Stimulated activated CD4-positive, alpha-beta T cell treated with anti-CD3 and anti-CD28 coated beads, TNF-alpha, amount 100 ng/mL, for 24 hours (primary cell): ENCODE results near the gene PRKCD.
A peak's percentile ranks its signal among the peaks of the same experiment; 100 is the strongest.

Experiments used
- DNase-seq, 3 experiments: peaks; one replicate each; pipeline ENCODE4 v3.0.0-alpha.2; 2020; ENCODE audit warnings: low read depth in 3 of 3

PRKCD gene

DNA sequence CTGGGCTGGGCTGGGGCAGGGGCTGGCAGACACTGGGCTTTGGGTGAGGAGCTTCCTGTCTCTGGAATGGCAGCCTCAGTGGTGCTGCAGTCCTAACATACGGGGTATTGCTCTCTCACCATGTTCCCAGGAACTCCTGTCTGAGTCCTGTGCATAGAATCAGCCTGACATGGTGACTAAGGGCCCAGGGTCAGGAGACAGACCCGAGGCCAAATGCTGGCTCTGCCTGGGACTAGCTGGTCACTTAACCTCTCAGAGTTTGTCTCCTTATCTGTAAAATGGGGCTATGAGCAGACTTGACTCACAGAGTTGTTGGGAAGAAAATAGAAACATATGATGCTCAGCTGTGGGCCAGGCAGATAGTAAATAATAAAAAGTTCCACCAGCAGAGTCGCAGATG, 28.3 kb downstream of the PRKCD start:
- DNase-seq, result no peak

DNA sequence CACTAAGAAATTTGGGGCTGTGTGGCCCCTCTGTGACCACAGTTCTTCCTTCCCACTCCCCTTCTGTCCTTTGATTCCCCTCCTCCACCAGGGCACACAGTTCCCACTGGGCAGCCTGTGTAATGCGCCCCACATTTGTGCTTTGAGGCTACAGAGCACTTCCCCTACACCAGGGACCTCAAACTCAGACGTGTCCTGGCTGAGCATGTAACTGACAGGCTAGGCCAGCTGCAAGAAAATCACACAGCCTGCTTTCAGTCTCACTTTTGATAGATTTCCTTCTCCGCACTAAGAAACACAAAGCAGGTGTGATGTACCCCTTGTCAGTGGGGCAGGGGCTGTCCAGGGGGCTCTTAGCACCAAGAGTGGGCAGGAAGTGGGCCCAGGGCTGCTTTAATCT, 29.6 kb downstream of the PRKCD start:
- no peak for DNase-seq

DNA sequence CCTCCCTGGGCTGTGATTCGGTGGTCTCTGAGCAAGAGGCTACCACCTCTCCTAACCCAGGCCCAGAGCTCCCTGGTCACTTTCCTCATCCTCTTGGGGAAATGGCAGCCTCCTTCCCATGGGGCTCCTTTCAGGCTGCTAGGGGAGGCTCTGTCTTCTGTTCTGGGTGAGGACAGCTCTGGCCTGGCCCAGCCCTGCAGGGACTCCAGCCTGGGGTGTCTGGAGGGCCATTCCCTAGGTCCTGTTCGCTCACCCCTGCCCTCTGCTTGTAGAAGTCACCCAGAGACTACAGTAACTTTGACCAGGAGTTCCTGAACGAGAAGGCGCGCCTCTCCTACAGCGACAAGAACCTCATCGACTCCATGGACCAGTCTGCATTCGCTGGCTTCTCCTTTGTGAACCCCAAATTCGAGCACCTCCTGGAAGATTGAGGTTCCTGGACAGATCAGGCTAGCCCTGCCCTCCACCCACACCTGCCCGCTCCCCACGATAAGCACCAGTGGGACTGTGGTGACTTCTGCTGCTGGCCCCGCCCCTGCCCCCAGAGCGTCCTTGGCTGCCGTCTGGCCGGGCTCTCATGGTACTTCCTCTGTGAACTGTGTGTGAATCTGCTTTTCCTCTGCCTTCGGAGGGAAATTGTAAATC, 30.9 kb downstream of the PRKCD start:
- DNase-seq, result no peak

DNA sequence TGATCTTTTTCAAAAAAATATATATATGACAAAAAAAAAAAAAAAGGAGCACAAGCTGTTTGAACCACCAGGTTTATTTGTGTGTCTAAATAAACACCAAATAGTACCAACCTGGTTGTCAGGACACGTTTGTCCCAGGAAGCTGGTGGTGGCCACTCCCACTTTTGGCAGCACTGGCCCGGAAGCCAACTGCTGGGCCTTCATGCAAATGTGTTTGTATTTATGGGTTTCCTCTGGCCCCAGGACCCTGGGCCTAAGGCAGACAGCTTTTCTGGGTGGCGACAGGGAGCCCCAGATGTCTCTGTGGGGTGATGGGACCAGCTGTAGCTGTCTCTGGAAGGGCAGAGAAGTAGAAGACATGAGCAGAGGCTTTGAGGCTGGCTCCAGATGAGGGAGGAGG, 31.6 kb downstream of the PRKCD start:
- no peak for DNase-seq

DNA sequence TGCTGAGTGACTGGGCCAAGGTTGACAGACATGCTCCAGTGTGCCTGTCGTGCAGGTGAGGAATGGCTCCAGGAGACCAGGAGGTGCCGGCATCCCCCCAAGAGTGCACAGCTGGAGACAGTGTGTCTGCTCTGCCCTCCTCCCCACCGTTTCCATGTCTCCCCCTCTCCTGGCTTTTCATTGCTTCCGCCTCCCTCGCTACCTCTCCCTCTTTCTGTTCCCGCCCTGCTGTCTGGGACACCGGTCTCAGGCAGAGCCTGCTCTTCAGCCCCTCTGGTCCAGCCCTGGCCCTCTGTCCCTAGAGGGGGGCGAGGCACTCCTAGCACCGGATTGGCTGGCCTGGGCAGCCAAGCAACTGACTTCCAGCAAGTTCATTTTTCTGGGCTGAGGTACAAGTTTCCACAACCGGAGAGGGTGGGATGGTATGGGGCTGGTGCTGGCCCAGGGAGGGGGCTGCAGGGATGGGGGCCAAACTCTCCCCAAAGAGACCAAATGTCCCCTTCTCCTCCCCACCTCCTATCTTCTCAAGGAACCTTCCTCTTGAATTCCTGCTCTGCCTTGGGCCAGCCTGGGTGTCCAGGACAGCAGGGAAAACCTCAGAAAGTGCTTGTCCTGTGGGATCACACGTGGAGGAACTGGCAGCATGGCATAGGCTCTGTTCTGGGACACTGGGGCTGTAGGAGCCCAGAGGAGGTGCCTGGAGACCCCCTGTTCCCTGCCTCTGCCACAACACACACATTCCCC, 32.6 kb downstream of the PRKCD start:
- DNase-seq, result no peak

DNA sequence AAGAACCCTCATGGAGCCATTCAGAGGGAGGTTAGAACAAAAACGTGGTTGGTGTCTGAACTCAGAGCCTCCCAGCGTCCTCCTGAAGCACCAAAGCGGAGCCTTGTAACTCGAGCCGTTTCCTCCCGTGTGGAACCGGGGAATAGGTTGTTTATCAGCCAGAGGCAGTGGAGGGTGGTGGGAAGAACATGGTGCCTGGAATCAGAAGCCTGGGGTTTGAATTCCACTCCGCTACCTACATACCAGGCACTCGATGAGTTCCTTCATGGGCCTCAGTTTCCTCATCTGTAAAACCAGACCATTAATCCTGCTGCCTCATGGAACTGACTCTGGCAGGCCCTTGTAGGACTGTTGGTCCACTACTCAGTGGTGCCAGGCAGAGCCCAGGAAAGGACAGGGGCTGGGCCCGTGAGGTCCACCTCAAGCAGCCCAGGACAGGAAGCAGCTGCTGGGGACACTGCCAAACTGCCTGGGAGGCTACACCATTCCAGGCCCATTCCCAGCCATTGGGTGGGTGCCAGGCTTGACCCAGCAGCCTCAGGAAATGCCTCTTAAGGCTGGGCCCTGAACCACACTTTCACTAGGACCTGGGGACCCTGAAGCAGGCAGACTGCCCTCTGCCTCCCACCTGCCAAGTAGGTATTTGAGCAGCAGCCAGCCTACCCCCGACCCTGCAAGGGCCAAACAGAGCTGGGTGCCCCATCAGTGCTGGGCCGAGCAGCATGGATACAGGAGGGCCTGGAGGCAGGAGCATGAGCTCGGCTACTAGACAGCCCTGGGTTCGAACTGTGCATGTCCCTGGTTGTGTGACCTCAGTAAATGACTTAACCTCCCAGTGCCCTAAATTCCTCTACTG, 33.4 kb downstream of the PRKCD start:
- DNase-seq, result no peak

DNA sequence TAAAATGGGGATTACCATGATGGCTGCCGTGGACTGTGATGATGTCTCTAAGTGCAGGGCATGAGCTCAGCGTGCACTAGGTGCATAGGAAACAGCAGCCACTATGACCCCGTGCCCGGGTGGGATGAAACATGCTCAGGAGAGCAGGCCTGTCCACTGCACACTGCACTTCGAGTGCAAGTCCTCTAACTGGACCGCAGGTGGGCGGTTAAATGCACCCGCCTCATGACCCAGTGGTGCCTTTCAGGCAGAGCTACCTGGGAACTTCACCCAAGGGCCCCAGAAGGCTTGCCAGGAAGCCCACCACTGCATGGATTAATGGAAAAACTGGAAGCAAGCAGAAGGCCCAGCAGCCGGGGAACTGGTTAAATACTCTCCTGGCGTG, 34.0 kb downstream of the PRKCD start:
- no peak for DNase-seq

DNA sequence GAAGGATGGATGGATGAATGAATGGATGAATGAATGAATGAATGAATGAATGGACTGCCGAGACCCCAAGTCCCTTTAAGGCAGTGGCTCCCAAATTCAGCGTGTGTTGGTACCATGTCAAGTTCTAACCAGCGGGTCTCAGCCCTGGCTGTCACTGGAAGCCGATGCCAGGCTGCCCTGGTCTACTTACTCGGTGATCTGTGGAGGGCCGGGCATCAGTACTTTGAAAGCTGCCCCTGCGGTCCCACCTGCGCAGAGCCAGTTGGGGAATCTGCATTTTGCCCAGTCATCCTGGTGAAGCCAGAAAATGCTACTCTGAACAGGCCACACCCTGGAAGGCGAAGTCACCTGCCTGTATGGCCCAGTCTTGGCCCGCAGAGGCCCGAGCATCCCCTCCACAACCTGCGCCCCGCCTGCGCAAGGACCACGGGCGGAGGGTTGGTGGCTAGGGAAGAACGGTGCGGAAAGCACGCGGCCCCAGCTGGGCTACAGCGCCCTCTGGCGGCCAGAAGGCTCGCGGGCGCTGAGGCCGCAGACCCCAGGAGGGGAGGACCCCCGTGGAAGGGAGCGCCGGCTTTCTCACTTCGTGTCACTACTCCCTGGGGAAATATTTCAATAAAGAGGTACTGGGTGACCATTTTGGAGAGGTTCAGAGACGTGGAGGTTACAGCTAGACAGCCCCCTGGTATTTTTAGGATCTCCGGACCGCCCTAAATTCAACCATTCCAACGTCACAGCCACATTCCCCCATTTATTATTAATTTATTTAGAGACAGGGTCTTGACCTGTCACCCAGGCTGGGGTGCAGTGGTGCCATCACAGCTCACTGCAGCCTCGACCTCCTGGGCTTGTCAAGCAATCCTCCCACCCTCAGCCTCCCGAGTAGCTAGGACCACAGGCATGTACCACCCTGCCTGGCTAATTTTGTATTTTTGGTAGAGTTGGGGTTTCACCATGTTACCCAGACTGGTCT, 34.9 kb downstream of the PRKCD start:
- DNase-seq, result peak; percentile 22 to 51 (median 28)

DNA sequence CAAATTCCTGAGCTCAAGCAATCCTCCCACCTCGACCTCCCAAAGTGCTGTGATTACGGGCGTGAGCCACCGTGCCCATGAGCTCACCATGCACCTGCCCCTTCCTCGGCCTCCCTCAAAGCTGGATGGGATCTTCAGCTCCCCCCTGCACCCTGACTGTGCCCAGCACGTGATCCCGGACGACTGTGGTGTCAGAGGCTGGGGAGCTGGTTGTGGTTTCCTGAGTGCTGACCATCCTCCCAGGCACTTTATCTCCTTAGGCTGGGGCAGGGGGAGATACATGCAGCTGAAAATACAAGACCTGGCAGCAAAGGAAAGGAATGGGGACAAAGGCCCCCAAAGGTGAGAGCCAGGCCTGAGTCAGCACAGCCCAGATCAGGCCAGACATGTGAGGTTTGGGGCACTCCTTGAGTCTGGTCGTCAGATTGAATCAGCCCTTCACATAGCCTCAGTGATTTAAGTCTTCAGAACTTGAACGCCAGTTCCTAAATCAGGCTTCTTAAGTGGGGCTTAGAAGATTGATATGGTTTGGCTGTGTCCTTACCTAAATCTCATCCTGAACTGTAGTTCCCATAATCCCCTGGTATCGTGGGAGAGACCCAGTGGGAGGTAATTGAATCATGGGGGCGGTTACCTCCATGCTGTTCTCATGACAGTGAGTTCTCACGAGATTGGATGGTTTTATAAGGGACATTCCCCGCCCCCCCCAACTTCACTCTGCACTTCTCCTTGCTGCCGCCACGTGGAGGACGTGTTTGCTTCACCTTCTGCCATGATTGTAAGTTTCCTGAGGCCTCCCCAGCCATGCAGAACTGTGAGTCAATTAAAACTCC, 35.8 kb downstream of the PRKCD start:
- DNase-seq, result peak in 2 of 3 experiments; percentile 10 to 48

DNA sequence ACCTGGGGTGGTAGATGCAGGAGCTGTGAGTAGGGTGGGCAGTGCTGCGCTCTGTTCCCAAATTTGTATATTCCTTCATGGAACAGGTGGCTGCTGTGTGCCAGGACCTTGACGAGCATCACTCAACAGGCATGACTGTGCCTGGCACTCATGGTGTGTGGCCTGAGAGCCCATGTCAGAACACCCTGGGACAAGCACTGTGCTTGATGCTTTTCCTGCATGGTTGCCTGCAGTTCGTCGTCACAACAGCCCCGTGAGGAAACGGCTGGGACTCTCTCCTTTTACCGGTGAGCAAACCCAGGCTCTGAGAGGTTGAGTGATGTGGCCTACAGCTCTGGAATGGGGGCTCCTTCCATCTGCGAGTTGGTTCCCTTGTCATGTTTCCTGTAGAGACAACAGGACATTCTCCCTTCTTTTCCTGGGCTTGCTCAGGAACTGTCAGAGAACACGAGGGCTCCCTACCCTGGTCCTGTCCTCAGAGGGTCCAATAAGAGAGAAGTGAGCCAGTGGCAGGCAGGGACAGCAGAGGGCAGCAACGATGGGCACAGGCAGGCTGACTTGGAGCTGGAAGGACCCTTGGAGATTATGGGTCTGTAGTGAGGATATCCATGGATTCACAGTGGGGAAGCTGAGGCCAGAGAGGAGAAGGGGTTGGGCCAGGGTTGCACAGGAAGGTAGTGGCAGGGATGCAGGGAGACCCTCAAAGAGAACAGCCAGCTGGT, 37.4 kb downstream of the PRKCD start:
- DNase-seq, result no peak

DNA sequence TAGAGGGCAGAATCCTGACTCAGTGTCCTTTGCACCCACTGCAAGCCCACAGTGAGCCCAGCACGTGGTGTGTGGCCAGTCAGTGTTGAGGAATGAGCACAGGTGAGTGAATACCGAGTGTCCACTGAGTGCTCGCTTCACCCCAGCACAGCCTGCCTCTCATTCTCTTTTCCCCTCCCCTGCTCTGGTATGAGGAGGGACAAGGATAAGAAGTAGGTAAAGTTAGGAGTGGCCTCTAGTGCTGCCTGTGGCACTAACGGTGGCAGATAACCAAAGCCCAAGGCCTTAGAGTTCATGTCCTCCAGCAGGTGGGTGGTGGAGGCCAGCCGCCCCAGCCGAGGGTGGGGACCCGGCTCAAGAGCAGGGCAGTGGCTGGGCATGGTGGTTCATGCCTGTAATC, 38.0 kb downstream of the PRKCD start:
- no peak for DNase-seq

DNA sequence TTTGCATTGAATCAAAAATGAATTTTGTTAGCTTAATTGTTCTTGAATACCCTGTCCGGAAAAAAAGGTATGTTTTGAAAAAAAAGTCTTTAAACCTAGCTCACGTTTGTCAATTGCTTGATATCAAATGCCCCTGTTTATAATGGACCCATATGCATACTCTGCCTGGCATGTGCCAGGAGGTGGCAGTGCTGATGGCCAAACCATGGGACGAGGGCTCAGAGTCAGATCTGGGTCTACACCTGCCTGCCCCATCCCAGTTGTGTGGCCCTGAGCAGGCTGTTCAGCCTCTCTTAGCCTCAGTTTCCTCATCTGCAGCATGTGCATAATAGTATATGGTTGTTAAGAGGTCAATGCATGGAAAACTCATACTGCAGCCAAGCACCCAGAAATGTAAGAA, 38.8 kb downstream of the PRKCD start:
- no peak for DNase-seq

DNA sequence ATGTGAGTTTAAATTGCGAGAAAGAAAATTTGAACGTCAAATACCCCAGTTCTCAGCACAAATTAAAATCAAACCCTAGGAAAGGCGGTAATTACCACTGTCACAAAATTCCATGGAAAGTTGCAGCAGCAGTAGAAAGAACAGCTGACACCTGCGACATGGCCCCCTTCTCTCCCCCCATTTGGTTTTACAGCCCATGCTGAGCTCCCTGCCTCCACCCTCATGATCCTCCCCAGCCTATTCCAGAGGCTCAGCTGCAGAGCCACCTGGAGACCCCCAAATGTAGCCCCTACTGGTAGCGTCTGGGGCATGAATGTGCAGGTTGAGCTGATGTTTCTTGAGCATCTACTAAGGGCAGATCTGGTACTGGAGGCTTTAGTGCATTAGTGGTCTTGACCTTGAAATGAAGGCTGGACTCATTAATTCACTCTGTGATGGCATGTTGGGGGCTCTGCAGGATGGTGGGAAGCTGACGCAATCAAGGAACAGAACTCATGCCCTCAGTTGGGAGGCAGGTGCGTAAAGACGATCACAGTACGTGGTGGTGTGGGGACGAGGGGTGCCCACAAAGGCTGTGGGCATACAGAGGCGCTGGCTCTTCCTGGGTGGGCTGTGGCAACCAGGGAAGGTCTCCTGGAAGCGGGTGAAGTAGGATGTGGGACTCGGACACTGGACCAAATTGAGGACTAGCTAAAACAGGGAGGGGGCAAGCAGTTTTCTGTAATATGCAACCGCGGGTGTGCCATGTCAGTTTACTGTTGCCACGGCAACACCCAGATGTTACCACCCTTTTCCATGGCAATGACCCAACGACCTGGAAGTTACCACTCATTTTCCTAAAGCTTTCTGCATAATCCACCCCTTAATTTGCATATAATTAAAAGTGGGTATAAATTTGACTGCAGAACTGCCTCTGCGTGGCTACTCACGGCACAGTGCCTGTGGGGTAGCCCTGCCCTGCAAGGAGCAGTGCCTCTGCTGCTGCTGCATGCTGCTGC, 39.8 kb downstream of the PRKCD start:
- DNase-seq, result no peak

DNA sequence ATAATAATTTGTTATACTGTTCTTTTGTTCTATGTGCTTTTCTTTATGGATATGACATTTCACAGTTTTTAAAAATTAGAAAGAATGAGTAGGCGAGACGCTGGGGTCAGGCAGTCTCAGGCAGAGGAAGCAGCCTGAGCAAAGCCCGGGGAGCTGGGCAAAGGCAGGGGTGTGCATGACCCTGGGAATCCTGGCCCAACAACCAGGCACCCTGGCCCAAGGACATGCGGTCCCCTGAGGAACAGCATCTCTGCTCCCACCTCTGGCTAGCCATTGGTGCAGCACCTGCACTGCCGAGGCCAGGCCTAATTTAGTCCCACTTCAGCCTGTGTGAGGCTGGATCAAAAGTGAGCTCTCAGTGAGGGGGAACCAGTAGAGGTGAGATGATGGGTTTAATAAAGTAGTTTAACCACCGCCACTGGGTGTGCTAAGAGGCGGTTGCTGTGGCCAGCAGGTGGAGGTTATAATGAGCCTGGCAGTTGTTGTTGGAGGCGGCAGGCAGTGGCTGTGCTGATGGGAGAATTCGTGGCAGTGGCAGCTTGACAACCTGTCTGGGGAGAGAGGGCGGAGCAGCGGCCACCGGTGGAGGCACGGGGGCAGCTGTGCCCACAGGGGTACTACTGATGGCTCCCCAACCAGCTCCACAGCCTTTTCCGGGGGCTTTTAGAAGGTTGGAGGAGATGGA, 41.5 kb downstream of the PRKCD start:
- no peak for DNase-seq

DNA sequence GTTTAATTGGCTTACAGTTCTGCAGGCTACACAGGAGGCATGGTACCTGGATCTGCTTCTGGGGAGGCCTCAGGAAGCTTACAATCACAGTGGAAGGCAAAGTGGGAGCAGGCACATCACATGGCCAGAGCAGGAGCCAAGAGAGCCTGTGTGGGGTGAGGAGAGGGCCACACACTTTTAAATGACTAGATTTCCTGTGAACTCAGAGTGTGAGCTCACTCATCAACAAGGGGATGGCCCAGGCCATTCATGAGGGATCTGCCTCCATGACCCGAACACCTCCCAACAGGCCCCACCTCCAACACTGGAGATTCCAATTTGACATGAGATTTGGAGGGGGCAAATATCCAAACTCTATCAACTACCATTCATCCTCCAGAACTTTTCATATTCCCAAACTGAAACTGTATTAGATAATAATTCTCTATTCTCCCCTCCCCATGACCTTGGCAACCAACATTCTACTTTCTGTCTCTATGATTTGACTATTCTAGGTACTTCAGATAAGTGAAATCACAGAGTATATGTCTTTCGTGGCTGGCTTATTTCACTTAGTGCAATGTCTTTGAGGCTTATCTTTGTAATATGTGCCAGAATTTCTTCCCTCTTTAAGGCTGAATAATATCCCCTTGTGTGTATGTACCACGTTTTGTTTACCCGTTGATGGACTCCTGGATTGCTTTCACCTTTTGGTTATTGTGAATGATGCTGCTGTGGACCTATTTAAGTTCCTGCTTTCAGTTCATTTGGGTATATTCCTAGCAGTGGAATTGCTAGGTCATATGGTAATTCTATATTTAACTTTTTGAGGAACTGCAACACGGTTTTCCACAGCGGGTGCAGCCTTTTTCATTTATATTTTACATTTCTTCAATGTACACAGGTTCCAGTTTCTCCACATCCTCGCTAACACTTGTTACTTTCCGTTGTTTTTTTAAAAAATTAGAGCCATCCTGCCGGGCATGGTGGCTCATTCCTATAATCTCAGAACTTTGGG, 51.0 kb downstream of the PRKCD start:
- DNase-seq, result no peak

DNA sequence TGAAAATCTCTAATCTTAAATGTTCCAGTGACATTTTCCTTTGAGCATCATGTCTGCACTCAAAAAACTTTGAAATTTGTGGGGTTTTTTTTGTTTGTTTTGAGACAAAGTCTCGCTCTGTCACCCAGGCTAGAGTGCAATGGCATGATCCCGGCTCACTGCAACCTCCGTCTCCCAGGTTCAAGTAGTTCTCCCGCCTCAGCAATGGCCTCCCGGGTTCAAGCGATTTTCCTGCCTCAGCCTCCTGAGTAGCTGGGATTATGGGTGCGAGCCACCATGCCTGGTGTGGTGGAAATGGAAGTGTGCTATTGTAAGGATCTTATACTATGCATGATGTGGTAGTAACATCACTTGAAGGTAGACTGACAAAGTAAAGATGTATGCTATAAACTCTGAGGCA, 52.3 kb downstream of the PRKCD start:
- no peak for DNase-seq

DNA sequence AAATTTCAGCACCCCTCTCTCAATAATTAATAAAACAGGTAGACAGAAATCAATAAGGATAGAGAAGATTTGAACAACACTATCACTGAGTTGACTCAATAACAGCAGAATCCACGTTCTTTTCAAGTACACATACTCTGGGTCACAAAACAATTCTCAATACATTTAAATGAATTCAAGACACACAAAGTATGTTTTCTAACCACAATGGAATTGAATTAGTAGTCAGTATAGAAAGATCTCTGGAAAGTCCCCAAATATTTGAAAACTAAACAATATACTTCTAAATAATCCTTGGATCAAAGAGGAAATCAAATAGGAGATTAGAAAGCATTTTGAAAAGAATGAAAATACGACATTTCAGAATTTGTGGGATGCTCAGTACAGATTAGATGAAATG, 54.8 kb downstream of the PRKCD start:
- no peak for DNase-seq
